Stimulated activated CD8-positive, alpha-beta memory T cell treated with anti-CD3 and anti-CD28 coated beads, Interleukin-7, amount 100 ng/mL, for 1 hour (primary cell): ENCODE results near the gene FBXO15.

Source experiments
- DNase-seq, 2 donors: peaks; one replicate each; pipeline ENCODE4 v3.0.0-alpha.2; 2020; ENCODE audit warnings: low read depth in 2 of 2

The FBXO15 gene

GRCh38 chr18:74153793-74154192, 6.2 kb upstream of the FBXO15 start:
- DNase-seq: no peak

- no peak for DNase-seq
Observed at GRCh38 chr18:74153377-74153776, 5.7 kb upstream of the FBXO15 start.

- no peak for DNase-seq
Observed at GRCh38 chr18:74152857-74153256, 5.2 kb upstream of the FBXO15 start.

GRCh38 chr18:74152270-74152669, 4.6 kb upstream of the FBXO15 start:
- no peak for DNase-seq

GRCh38 chr18:74149878-74150277, 2.2 kb upstream of the FBXO15 start:
- no peak for DNase-seq

- no peak for DNase-seq
Observed at GRCh38 chr18:74148543-74149070, 973 bp upstream of the FBXO15 start.

GRCh38 chr18:74147491-74147778, 199 bp downstream of the FBXO15 start:
- DNase-seq: no peak

GRCh38 chr18:74146756-74147155, 878 bp downstream of the FBXO15 start:
- DNase-seq: no peak

- DNase-seq: no peak
Observed at GRCh38 chr18:74142252-74142651, 5.4 kb downstream of the FBXO15 start.

- no peak for DNase-seq
Observed at GRCh38 chr18:74141667-74142066, 6.0 kb downstream of the FBXO15 start.

- no peak for DNase-seq
Observed at GRCh38 chr18:74140582-74140981, 7.1 kb downstream of the FBXO15 start.

- DNase-seq: no peak
Observed at GRCh38 chr18:74139888-74140287, 7.7 kb downstream of the FBXO15 start.

GRCh38 chr18:74139411-74139810, 8.2 kb downstream of the FBXO15 start:
- no peak for DNase-seq

- DNase-seq: no peak
Observed at GRCh38 chr18:74137920-74138538, 9.6 kb downstream of the FBXO15 start.

GRCh38 chr18:74132201-74132600, 15.4 kb downstream of the FBXO15 start:
- DNase-seq: no peak

GRCh38 chr18:74131124-74131523, 16.5 kb downstream of the FBXO15 start:
- no peak for DNase-seq

GRCh38 chr18:74128159-74128558, 19.5 kb downstream of the FBXO15 start:
- no peak for DNase-seq

- no peak for DNase-seq
Observed at GRCh38 chr18:74126684-74127655, 20.7 kb downstream of the FBXO15 start.

GRCh38 chr18:74124642-74125041, 23.0 kb downstream of the FBXO15 start:
- no peak for DNase-seq

- no peak for DNase-seq
Observed at GRCh38 chr18:74123200-74123599, 24.4 kb downstream of the FBXO15 start.

- no peak for DNase-seq
Observed at GRCh38 chr18:74116633-74117554, 30.7 kb downstream of the FBXO15 start.

- DNase-seq: no peak
Observed at GRCh38 chr18:74115046-74115445, 32.6 kb downstream of the FBXO15 start.
